Loucy (cell line): Measurements from ENCODE around the gene PHF12.

ENCODE experiments used
- H2AFZ ChIP-seq: fragments of 200-600 bp; sonication (generic); 2 replicates; pipeline ENCODE4 v1.6.0; 2016; ENCODE audit warnings: antibody characterized with exemption, mild to moderate bottlenecking, low read length, moderate library complexity
- H3F3A ChIP-seq: fragments of 200-600 bp; 2 replicates; pipeline ENCODE4 v1.6.0; 2016; ENCODE audit warnings: antibody characterized with exemption, low read depth, mild to moderate bottlenecking
- H3K27me3 ChIP-seq: fragments of 200-600 bp; sonication (generic); 2 replicates; pipeline ENCODE4 v1.6.1; 2014; ENCODE audit warnings: low read length, mild to moderate bottlenecking; ENCODE audit not compliant: insufficient read depth, poor library complexity, severe bottlenecking
- H3K36me3 ChIP-seq: fragments of 200-600 bp; sonication (generic); 2 replicates; pipeline ENCODE4 v1.6.1; 2016; ENCODE audit warnings: low read length; ENCODE audit not compliant: insufficient read depth
- H3K4me1 ChIP-seq: fragments of 200-600 bp; sonication (generic); 2 replicates; pipeline ENCODE4 v1.5.1; 2014; ENCODE audit warnings: low read length, mild to moderate bottlenecking; ENCODE audit not compliant: insufficient read depth, poor library complexity, severe bottlenecking
- H3K4me2 ChIP-seq: fragments of 200-600 bp; sonication (generic); 2 replicates; pipeline ENCODE4 v1.6.0; 2014; ENCODE audit warnings: antibody characterized with exemption, low read length, low read depth, mild to moderate bottlenecking; ENCODE audit not compliant: poor library complexity, severe bottlenecking
- H3K4me3 ChIP-seq: fragments of 200-600 bp; sonication (generic); 2 replicates; pipeline ENCODE4 v1.5.1; 2014; ENCODE audit warnings: low read length, mild to moderate bottlenecking, mixed read lengths; ENCODE audit not compliant: poor library complexity, severe bottlenecking
- H3K79me2 ChIP-seq: fragments of 200-600 bp; sonication (generic); 2 replicates; pipeline ENCODE4 v1.6.1; 2014; ENCODE audit warnings: low read length; ENCODE audit not compliant: insufficient read depth
- H3K9ac ChIP-seq: fragments of 200-600 bp; sonication (generic); 2 replicates; pipeline ENCODE4 v1.6.0; 2014; ENCODE audit warnings: mild to moderate bottlenecking, low read depth, low read length, moderate library complexity; ENCODE audit not compliant: poor library complexity, severe bottlenecking
- H3K9me2 ChIP-seq: fragments of 200-600 bp; sonication (generic); replicated peaks from 2 replicates; pipeline ENCODE4 v1.6.1; 2016; ENCODE audit warnings: low read depth, low read length, mixed read lengths
- H3K9me3 ChIP-seq: fragments of 200-600 bp; sonication (generic); 2 replicates; pipeline ENCODE4 v1.6.1; 2014; ENCODE audit warnings: mild to moderate bottlenecking, antibody characterized with exemption, low read length, low read depth; ENCODE audit not compliant: insufficient read depth
- H4K20me1 ChIP-seq: fragments of 200-600 bp; sonication (generic); 2 replicates; pipeline ENCODE4 v1.6.0; 2014; ENCODE audit warnings: antibody characterized with exemption, low read length, mild to moderate bottlenecking; ENCODE audit not compliant: insufficient read depth, poor library complexity, severe bottlenecking
- EZH2phosphoT487 ChIP-seq: fragments of 200-600 bp; IDR thresholded peaks from 2 replicates; pipeline ENCODE4 v1.6.1; 2018; ENCODE audit warnings: antibody characterized with exemption, mild to moderate bottlenecking, moderate library complexity, borderline replicate concordance
- TF ChIP-seq, protein P1 (sequence below): fragments of 200-600 bp; sonication (generic); conservative IDR thresholded peaks from 2 replicates; pipeline ENCODE4 v1.5.1; 2014; ENCODE audit warnings: mild to moderate bottlenecking, antibody characterized with exemption, low read length

The PHF12 gene

GRCh38 chr17:28992625-28993600 lies 41.6 kb upstream of the PHF12 start:
- Histone ChIP-seq H3K9ac (no peak overlapping the region), H4K20me1 (no peaks in the 10 kb centered on the region), H3K4me1 (no peaks in the 10 kb centered on the region), H3K4me3 (no peak overlapping the region), H3F3A (no peaks in the 10 kb centered on the region), H3K9me3 (no peaks in the 10 kb centered on the region), H2AFZ (no peak overlapping the region), H3K27me3 (no peaks in the 10 kb centered on the region), H3K79me2 (no peaks in the 10 kb centered on the region), H3K9me2 (no peaks in the 10 kb centered on the region), H3K4me2 (no peak overlapping the region), H3K36me3 (no peaks in the 10 kb centered on the region)
- no peak for TF ChIP-seq EZH2phosphoT487
- TF ChIP-seq, protein P1, sequence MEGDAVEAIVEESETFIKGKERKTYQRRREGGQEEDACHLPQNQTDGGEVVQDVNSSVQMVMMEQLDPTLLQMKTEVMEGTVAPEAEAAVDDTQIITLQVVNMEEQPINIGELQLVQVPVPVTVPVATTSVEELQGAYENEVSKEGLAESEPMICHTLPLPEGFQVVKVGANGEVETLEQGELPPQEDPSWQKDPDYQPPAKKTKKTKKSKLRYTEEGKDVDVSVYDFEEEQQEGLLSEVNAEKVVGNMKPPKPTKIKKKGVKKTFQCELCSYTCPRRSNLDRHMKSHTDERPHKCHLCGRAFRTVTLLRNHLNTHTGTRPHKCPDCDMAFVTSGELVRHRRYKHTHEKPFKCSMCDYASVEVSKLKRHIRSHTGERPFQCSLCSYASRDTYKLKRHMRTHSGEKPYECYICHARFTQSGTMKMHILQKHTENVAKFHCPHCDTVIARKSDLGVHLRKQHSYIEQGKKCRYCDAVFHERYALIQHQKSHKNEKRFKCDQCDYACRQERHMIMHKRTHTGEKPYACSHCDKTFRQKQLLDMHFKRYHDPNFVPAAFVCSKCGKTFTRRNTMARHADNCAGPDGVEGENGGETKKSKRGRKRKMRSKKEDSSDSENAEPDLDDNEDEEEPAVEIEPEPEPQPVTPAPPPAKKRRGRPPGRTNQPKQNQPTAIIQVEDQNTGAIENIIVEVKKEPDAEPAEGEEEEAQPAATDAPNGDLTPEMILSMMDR: no peak

DNA sequence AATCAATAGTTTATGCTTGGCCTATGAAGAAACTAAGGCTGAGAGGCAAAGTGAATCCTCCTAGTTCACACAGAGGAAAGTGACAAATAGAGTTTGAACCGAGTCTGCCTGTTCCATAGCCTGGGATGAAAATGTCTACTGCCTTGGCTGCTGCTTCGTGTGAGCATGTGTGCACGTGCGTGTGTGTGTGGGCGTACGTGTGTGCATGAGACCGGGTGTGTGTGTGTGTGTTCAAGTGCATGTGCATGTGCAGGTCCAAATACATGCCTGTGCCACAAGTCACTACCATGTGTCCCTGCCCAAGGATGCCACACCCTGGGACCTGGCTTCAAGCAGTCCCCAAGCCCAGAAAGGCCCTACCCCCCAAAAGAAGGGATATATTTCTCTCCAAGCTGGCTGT lies 40.9 kb upstream of the PHF12 start:
- H3K9ac ChIP-seq: no peak overlapping the region
- no peaks in the 10 kb centered on the region for H3K4me1 ChIP-seq
- H3K4me2 ChIP-seq: no peak overlapping the region
- H2AFZ ChIP-seq: no peak overlapping the region
- no peaks in the 10 kb centered on the region for H3K27me3 ChIP-seq
- TF ChIP-seq, protein P1: no peak
- no peak for TF ChIP-seq EZH2phosphoT487
- H3K9me2 ChIP-seq: no peaks in the 10 kb centered on the region
- H3K9me3 ChIP-seq: no peaks in the 10 kb centered on the region
- no peaks in the 10 kb centered on the region for H4K20me1 ChIP-seq
- H3F3A ChIP-seq: no peaks in the 10 kb centered on the region
- no peak overlapping the region for H3K4me3 ChIP-seq
- no peaks in the 10 kb centered on the region for H3K36me3 ChIP-seq
- H3K79me2 ChIP-seq: no peaks in the 10 kb centered on the region

- no peaks in the 10 kb centered on the region for H3K9me3 ChIP-seq
- H3K9ac ChIP-seq: no peak overlapping the region
- H3K4me1 ChIP-seq: no peaks in the 10 kb centered on the region
- H3K9me2 ChIP-seq: no peaks in the 10 kb centered on the region
- no peaks in the 10 kb centered on the region for H3K27me3 ChIP-seq
- no peaks in the 10 kb centered on the region for H3K36me3 ChIP-seq
- no peaks in the 10 kb centered on the region for H4K20me1 ChIP-seq
- no peak overlapping the region for H3K4me3 ChIP-seq
- H3K79me2 ChIP-seq: no peaks in the 10 kb centered on the region
- TF ChIP-seq, protein P1: no peak
- no peak for TF ChIP-seq EZH2phosphoT487
- H3F3A ChIP-seq: no peaks in the 10 kb centered on the region
- no peak overlapping the region for H3K4me2 ChIP-seq
- no peak overlapping the region for H2AFZ ChIP-seq
Measured at GRCh38 chr17:28991779-28992178, 40.5 kb upstream of the PHF12 start.
